Thyroid gland (tissue), 4 donors: ENCODE measurements around the gene DCLK2. TPM values are rescaled to one million over a fixed set of nuclear protein-coding genes. Genes with fewer than 3 reads are reported as not detected.

Experiments
- DNase-seq, 2 donors: peaks; one replicate each; pipeline ENCODE4 v3.0.0-alpha.2; 2019
- H3K27ac ChIP-seq, 3 donors: fragments of 200-600 bp; sonication (generic); 1 replicate in 2 of 3; 2 replicates in 1 of 3; pipeline ENCODE4 v1.5.1; 2016 to 2019; ENCODE audit warnings: mild to moderate bottlenecking in 1 of 3, moderate library complexity in 1 of 3
- H3K27me3 ChIP-seq: fragments of 200-600 bp; sonication (generic); one replicate; pipeline ENCODE4 v1.5.1; 2019
- H3K36me3 ChIP-seq, 2 donors: fragments of 200-600 bp; sonication (generic); one replicate each; pipeline ENCODE4 v1.5.1; 2016 to 2019
- H3K4me1 ChIP-seq, 2 donors: fragments of 200-600 bp; sonication (generic); one replicate each; pipeline ENCODE4 v1.5.1; 2017 to 2019
- H3K4me3 ChIP-seq, 3 donors: fragments of 200-600 bp; sonication (generic); replicated peaks in 1 of 3; 1 replicate in 2 of 3; 2 replicates in 1 of 3; pipeline ENCODE4 v1.5.1; 2016; ENCODE audit warnings: mild to moderate bottlenecking in 1 of 3
- H3K9me3 ChIP-seq: fragments of 200-600 bp; sonication (generic); one replicate; pipeline ENCODE4 v1.5.1; 2017
- CTCF ChIP-seq, 6 experiments: fragments of 200-600 bp in 3 of 6; fragments of 450-650 bp in 3 of 6; sonication (generic) in 3 of 6; IDR thresholded peaks; one replicate each; pipeline ENCODE4 v1.5.1; 2016 to 2019; ENCODE audit warnings: antibody characterized with exemption in 6 of 6, mild to moderate bottlenecking in 2 of 6, inconsistent platforms in 1 of 6, moderate library complexity in 1 of 6
- POLR2A ChIP-seq, 2 donors: fragments of 450-650 bp; IDR thresholded peaks; one replicate each; pipeline ENCODE4 v1.6.1; 2017; ENCODE audit warnings: antibody characterized with exemption in 2 of 2, mild to moderate bottlenecking in 2 of 2, moderate library complexity in 1 of 2
- WGBS, 2 donors: methylation state at CpG; one replicate each; pipeline ENCODE4 v1.1.5; 2017; 5-methylcytosine and 5-hydroxymethylcytosine counted together
- intact Hi-C: fragments of 100-400 bp; cut with DNase I; formaldehyde crosslinking; loops from one replicate; pipeline ENCODE4 v1.15.1; 2023
- total RNA-seq, 4 donors: library from RNA; depleted of rRNA; stranded (reverse); fragments of >200 nt; gene quantifications; one replicate each; pipeline ENCODE4 v1.2.3, GENCODE V29; 2016

DCLK2 gene
- total RNA-seq: 10 to 100 TPM in 3 of 4 donors, 1 to 10 TPM in 1; 6.6 to 19.7 (median 12.3) TPM

- Histone ChIP-seq H3K36me3 (no peaks in the 10 kb centered on the region), H3K9me3 (no peaks in the 10 kb centered on the region), H3K27me3 (no peaks in the 10 kb centered on the region), H3K4me3 (peak within 1 kb of the TSS; percentile 53 to 84 (median 58)), H3K4me1 (peaks cover 4 to 10% of the 10 kb centered on the region in 2 donors), H3K27ac (peak within 1 kb of the TSS; percentile 74 to 88 (median 83))
- intact Hi-C loops: loop anchor here (10.0 kb wide), 1 partner anchor 157 kb away; no protein-coding TSS in a partner anchor
- peak; percentile 72 to 83 for DNase-seq
- TF ChIP-seq CTCF (IDR thresholded peaks at IDR 0.05) (no peak), POLR2A (IDR thresholded peaks at IDR 0.05) (peak in 1 of 2 donors; percentile 64)
- WGBS, 2 donors: 0% methylated on average over 3 to 14 of the region's 68 CpGs
Observed at GRCh38 chr4:150078041-150078578, at the start of gene DCLK2. Gene DCLK2 (plus strand): TSS chr4:150078445. CDS start chr4:150079028, 583 bp downstream.

- no peak for TF ChIP-seq CTCF (IDR thresholded peaks at IDR 0.05)
- no peak for TF ChIP-seq POLR2A (IDR thresholded peaks at IDR 0.05)
- WGBS, 2 donors: 91 to 92% methylated on average over 7 of the region's 7 CpGs
- H3K4me3 ChIP-seq: no peak overlapping the region
Observed at GRCh38 chr4:150032541-150032940, 45.7 kb upstream of the DCLK2 start.

GRCh38 chr4:150033081-150033480 lies 45.2 kb upstream of the DCLK2 start:
- 68 to 70% methylated on average over 4 of the region's 4 CpGs for WGBS, 2 donors
- TF ChIP-seq POLR2A (IDR thresholded peaks at IDR 0.05) (no peak), CTCF (IDR thresholded peaks at IDR 0.05) (no peak)
- H3K27me3 ChIP-seq: no peaks in the 10 kb centered on the region
- no peaks in the 10 kb centered on the region for H3K4me1 ChIP-seq
- DNase-seq: no peak
- H3K36me3 ChIP-seq: no peaks in the 10 kb centered on the region
- no peak overlapping the region for H3K4me3 ChIP-seq
- H3K9me3 ChIP-seq: no peaks in the 10 kb centered on the region
- H3K27ac ChIP-seq: no peak overlapping the region
- intact Hi-C loops: no loop called here

More at GRCh38 chr4:150032541-150032940, 45.7 kb upstream of the DCLK2 start:
- Histone ChIP-seq H3K4me1 (no peaks in the 10 kb centered on the region), H3K27me3 (no peaks in the 10 kb centered on the region), H3K36me3 (no peaks in the 10 kb centered on the region), H3K9me3 (no peaks in the 10 kb centered on the region), H3K27ac (no peak overlapping the region)
- intact Hi-C loops: no loop called here
- no peak for DNase-seq

DNA sequence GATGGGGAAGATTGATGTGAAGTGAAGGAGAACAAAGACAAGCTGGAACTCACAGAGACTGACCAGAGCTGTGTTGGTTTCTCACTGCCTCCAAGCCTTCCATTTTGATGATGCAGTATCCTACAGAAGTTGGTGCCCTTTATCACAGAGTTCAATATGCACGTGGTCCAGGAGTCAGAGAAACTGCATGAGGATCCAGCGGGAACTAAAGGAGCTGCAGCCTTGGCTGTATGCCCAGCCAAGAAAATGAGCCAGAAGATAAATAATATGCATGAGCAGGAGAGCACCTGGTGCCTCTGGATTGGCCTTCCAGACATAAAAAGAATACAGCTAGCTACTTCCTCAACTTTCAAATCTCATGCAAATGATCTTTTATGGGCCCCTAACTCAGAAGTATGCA lies 44.3 kb upstream of the DCLK2 start:
- H3K4me3 ChIP-seq: no peak overlapping the region
- 10 to 17% methylated on average over 2 of the region's 2 CpGs for WGBS, 2 donors
- no peaks in the 10 kb centered on the region for H3K9me3 ChIP-seq
- DNase-seq: peak; percentile 29 to 53
- H3K4me1 ChIP-seq: no peaks in the 10 kb centered on the region
- no peaks in the 10 kb centered on the region for H3K27me3 ChIP-seq
- intact Hi-C loops: no loop called here
- H3K36me3 ChIP-seq: no peaks in the 10 kb centered on the region
- no peak overlapping the region for H3K27ac ChIP-seq
- no peak for TF ChIP-seq CTCF (IDR thresholded peaks at IDR 0.05)
- TF ChIP-seq POLR2A (IDR thresholded peaks at IDR 0.05): no peak

GRCh38 chr4:150037251-150037856 lies 40.9 kb upstream of the DCLK2 start:
- TF ChIP-seq POLR2A (IDR thresholded peaks at IDR 0.05) (no peak), CTCF (IDR thresholded peaks at IDR 0.05) (no peak)
- WGBS, 2 donors: 73 to 82% methylated on average over 6 of the region's 6 CpGs

More at GRCh38 chr4:150037251-150037856, 40.9 kb upstream of the DCLK2 start:
- intact Hi-C loops: no loop called here
- Histone ChIP-seq H3K27me3 (no peaks in the 10 kb centered on the region), H3K4me1 (no peaks in the 10 kb centered on the region), H3K36me3 (no peaks in the 10 kb centered on the region), H3K9me3 (no peaks in the 10 kb centered on the region), H3K4me3 (no peak overlapping the region), H3K27ac (no peak overlapping the region)
- no peak for DNase-seq
